ENCODE results near the gene OLFML2B. TPM values are rescaled to one million over a fixed set of nuclear protein-coding genes. Genes with fewer than 3 reads are reported as not detected.

The OLFML2B gene
- 4.3 TPM for total RNA-seq
- 5.4 TPM for polyA plus RNA-seq
- long read RNA-seq, donor 1: 0 reads
- long read RNA-seq, donor 2, partial matches to known transcripts: 0 of 2 reads
- long read RNA-seq, donor 2, other reads (novel, unspliced or antisense): 0 of 2 reads
- long read RNA-seq, donor 3, partial matches to known transcripts: 5 of 7 reads
- long read RNA-seq, donor 3, other reads (novel, unspliced or antisense): 0 of 7 reads
- long read RNA-seq, donor 4, partial matches to known transcripts: 0 of 1 reads
- long read RNA-seq, donor 4, other reads (novel, unspliced or antisense): 0 of 1 reads
- long read RNA-seq, donor 5, partial matches to known transcripts: 0 of 2 reads
- long read RNA-seq, donor 5, other reads (novel, unspliced or antisense): 0 of 2 reads
- long read RNA-seq, donor 6, partial matches to known transcripts: 0 of 2 reads
- long read RNA-seq, donor 6, other reads (novel, unspliced or antisense): 0 of 2 reads
- long read RNA-seq, donor 7, partial matches to known transcripts: 0 of 1 reads
- long read RNA-seq, donor 7, other reads (novel, unspliced or antisense): 0 of 1 reads
- long read RNA-seq, donor 8, partial matches to known transcripts: 0 of 1 reads
- long read RNA-seq, donor 8, other reads (novel, unspliced or antisense): 0 of 1 reads
- long read RNA-seq, donor 9, partial matches to known transcripts: 0 of 1 reads
- long read RNA-seq, donor 9, other reads (novel, unspliced or antisense): 0 of 1 reads
- long read RNA-seq, donor 10, partial matches to known transcripts: 0 of 1 reads
- long read RNA-seq, donor 10, other reads (novel, unspliced or antisense): 0 of 1 reads

GRCh38 chr1:162023547-162024501, at the start of gene OLFML2B:
Gene OLFML2B (minus strand): TSS chr1:162023869. CDS start chr1:162023430, 439 bp downstream.
- Histone ChIP-seq H3K36me3 (ENCODE audit: control insufficient read depth in 2 of 2, insufficient read depth in 2 of 2, low read length in 1 of 2) (no peaks in the 10 kb centered on the region), H3K9me3 (ENCODE audit: control insufficient read depth in 2 of 2, insufficient read depth in 1 of 2, low read length in 1 of 2) (no peaks in the 10 kb centered on the region), H3K27me3 (ENCODE audit: control insufficient read depth in 2 of 2, insufficient read depth in 1 of 2, low read length in 1 of 2) (peaks cover 2 to 41% of the 10 kb centered on the region in 2 donors), H3K27ac (ENCODE audit: low read depth in 1 of 2, low read length in 1 of 2) (no peak within 1 kb of the TSS), H3K4me3 (ENCODE audit: low read length in 2 of 2) (peak within 1 kb of the TSS; percentile 49 to 50), H3K4me1 (ENCODE audit: control insufficient read depth in 2 of 2, insufficient read depth in 2 of 2, low read length in 2 of 2) (peaks cover 0 to 2% of the 10 kb centered on the region in 2 donors)
- 2% methylated on average over 85 of the region's 85 CpGs for WGBS
- peak in 3 of 9 donors; percentile 28 to 45 (median 37) for DNase-seq (ENCODE audit: low read depth in 6 of 9, low spot score in 9 of 9)

DNA sequence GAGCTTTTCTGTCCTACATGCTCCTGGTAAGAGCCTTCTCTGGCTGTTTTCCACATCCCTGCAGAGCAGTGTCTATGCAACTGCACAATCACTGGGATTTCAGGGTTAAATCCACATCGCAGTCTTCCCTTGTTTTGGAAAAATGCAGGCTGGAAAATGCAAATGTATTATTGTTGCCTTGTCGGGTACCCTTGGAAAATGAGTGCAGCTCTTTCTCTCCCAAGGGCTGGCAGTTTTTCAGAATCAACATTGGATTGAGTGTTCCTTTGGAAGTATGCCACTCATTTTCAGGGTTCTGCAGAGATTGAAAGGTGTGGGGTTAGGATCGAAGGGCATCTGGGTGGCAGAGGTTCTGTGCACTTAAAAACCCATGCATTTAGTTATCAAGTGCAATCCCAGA, 49.1 kb upstream of the OLFML2B start:
- no peak overlapping the region for H3K4me3 ChIP-seq (ENCODE audit: low read length in 2 of 2)
- peaks cover 3 to 7% of the 10 kb centered on the region in 2 donors for H3K4me1 ChIP-seq (ENCODE audit: control insufficient read depth in 2 of 2, insufficient read depth in 2 of 2, low read length in 2 of 2)
- peaks cover 23 to 46% of the 10 kb centered on the region in 2 donors for H3K27me3 ChIP-seq (ENCODE audit: control insufficient read depth in 2 of 2, insufficient read depth in 1 of 2, low read length in 1 of 2)
- no peak overlapping the region for H3K27ac ChIP-seq (ENCODE audit: low read depth in 1 of 2, low read length in 1 of 2)
- WGBS: 88% methylated on average over 3 of the region's 3 CpGs
- H3K36me3 ChIP-seq (ENCODE audit: control insufficient read depth in 2 of 2, insufficient read depth in 2 of 2, low read length in 1 of 2): no peaks in the 10 kb centered on the region
- no peak for DNase-seq (ENCODE audit: low read depth in 6 of 9, low spot score in 9 of 9)
- H3K9me3 ChIP-seq (ENCODE audit: control insufficient read depth in 2 of 2, insufficient read depth in 1 of 2, low read length in 1 of 2): no peaks in the 10 kb centered on the region

DNA sequence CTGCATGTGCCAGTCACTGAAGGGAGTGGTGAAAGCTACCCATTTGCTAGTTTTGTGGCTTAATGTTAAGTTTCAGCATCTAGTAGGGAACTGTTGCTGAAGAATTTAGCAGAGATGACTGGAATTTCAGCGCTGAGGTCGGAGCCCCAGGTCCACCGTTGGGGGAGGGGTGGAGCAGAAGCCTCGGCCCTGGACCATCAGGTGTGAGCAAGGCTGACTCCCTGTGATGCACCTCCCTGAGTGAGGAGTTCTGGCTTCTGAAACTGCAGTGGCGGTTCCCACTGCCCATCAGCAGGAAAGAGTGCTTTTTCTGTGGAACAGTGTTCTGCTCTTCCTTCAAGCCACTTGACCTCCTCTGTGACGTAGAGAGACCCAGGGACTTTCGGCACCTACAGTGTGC, 47.2 kb upstream of the OLFML2B start:
- peaks cover 23 to 50% of the 10 kb centered on the region in 2 donors for H3K27me3 ChIP-seq (ENCODE audit: control insufficient read depth in 2 of 2, insufficient read depth in 1 of 2, low read length in 1 of 2)
- H3K9me3 ChIP-seq (ENCODE audit: control insufficient read depth in 2 of 2, insufficient read depth in 1 of 2, low read length in 1 of 2): no peaks in the 10 kb centered on the region
- H3K4me1 ChIP-seq (ENCODE audit: control insufficient read depth in 2 of 2, insufficient read depth in 2 of 2, low read length in 2 of 2): peaks cover 3 to 7% of the 10 kb centered on the region in 2 donors
- no peak for DNase-seq (ENCODE audit: low read depth in 6 of 9, low spot score in 9 of 9)
- no peaks in the 10 kb centered on the region for H3K36me3 ChIP-seq (ENCODE audit: control insufficient read depth in 2 of 2, insufficient read depth in 2 of 2, low read length in 1 of 2)
- H3K4me3 ChIP-seq (ENCODE audit: low read length in 2 of 2): no peak overlapping the region
- H3K27ac ChIP-seq (ENCODE audit: low read depth in 1 of 2, low read length in 1 of 2): no peak overlapping the region
- WGBS: 44% methylated on average over 7 of the region's 7 CpGs

DNA sequence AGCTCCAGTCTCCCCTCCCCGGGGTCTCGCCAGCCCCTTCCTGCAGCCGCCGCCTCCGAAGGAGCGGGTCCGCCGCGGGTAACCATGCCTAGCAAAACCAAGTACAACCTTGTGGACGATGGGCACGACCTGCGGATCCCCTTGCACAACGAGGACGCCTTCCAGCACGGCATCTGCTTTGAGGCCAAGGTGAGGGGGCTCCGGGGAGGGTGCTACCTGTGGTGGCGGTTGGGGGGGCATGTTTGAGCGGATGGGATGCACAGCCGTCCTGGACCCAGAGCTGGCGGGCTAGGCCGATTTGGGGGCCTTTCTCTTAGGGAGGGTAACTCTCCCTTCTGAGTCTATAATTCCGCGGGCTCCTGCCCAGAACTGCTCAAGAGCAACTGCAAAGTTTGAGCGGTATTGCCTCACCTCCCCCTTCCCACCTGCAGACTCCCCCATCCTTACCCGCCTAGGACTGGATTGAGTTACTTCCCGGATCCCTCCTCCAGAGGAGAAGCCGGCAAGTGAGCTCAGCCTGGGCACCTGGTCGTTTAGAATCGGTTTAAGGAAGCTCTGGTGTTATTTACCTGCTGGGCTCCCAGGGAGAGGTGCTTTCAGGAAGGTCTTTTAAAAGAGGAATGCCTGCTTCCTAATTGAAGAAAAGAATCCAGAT, 46.6 kb upstream of the OLFML2B start:
- H3K9me3 ChIP-seq (ENCODE audit: control insufficient read depth in 2 of 2, insufficient read depth in 1 of 2, low read length in 1 of 2): no peaks in the 10 kb centered on the region
- peaks cover 3 to 7% of the 10 kb centered on the region in 2 donors for H3K4me1 ChIP-seq (ENCODE audit: control insufficient read depth in 2 of 2, insufficient read depth in 2 of 2, low read length in 2 of 2)
- peaks cover 23 to 54% of the 10 kb centered on the region in 2 donors for H3K27me3 ChIP-seq (ENCODE audit: control insufficient read depth in 2 of 2, insufficient read depth in 1 of 2, low read length in 1 of 2)
- peak overlapping the region in 1 of 2 donors; percentile 68 for H3K4me3 ChIP-seq (ENCODE audit: low read length in 2 of 2)
- no peaks in the 10 kb centered on the region for H3K36me3 ChIP-seq (ENCODE audit: control insufficient read depth in 2 of 2, insufficient read depth in 2 of 2, low read length in 1 of 2)
- peak in 2 of 9 donors; percentile 4 to 16 for DNase-seq (ENCODE audit: low read depth in 6 of 9, low spot score in 9 of 9)
- WGBS: 2% methylated on average over 29 of the region's 29 CpGs
- H3K27ac ChIP-seq (ENCODE audit: low read depth in 1 of 2, low read length in 1 of 2): no peak overlapping the region

GRCh38 chr1:162069334-162070093, 45.8 kb upstream of the OLFML2B start, which contains the start of gene NOS1AP:
Gene NOS1AP (plus strand): TSS chr1:162069691. CDS start chr1:162070178, 487 bp downstream.
- no peaks in the 10 kb centered on the region for H3K36me3 ChIP-seq (ENCODE audit: control insufficient read depth in 2 of 2, insufficient read depth in 2 of 2, low read length in 1 of 2)
- peak in 8 of 9 donors; percentile 25 to 83 (median 61) for DNase-seq (ENCODE audit: low read depth in 6 of 9, low spot score in 9 of 9)
- WGBS: under 1% methylated on average over 95 of the region's 95 CpGs
- peaks cover 23 to 56% of the 10 kb centered on the region in 2 donors for H3K27me3 ChIP-seq (ENCODE audit: control insufficient read depth in 2 of 2, insufficient read depth in 1 of 2, low read length in 1 of 2)
- H3K4me3 ChIP-seq (ENCODE audit: low read length in 2 of 2): peak within 1 kb of the TSS; percentile 36 to 68
- H3K27ac ChIP-seq (ENCODE audit: low read depth in 1 of 2, low read length in 1 of 2): no peak within 1 kb of the TSS
- H3K4me1 ChIP-seq (ENCODE audit: control insufficient read depth in 2 of 2, insufficient read depth in 2 of 2, low read length in 2 of 2): peaks cover 3 to 7% of the 10 kb centered on the region in 2 donors
- H3K9me3 ChIP-seq (ENCODE audit: control insufficient read depth in 2 of 2, insufficient read depth in 1 of 2, low read length in 1 of 2): no peaks in the 10 kb centered on the region

- H3K27me3 ChIP-seq (ENCODE audit: control insufficient read depth in 2 of 2, insufficient read depth in 1 of 2, low read length in 1 of 2): peaks cover 23 to 51% of the 10 kb centered on the region in 2 donors
- no peak overlapping the region for H3K27ac ChIP-seq (ENCODE audit: low read depth in 1 of 2, low read length in 1 of 2)
- peaks cover 3 to 7% of the 10 kb centered on the region in 2 donors for H3K4me1 ChIP-seq (ENCODE audit: control insufficient read depth in 2 of 2, insufficient read depth in 2 of 2, low read length in 2 of 2)
- no peak for DNase-seq (ENCODE audit: low read depth in 6 of 9, low spot score in 9 of 9)
- H3K4me3 ChIP-seq (ENCODE audit: low read length in 2 of 2): no peak overlapping the region
- H3K9me3 ChIP-seq (ENCODE audit: control insufficient read depth in 2 of 2, insufficient read depth in 1 of 2, low read length in 1 of 2): no peaks in the 10 kb centered on the region
- 98% methylated on average over 4 of the region's 4 CpGs for WGBS
- H3K36me3 ChIP-seq (ENCODE audit: control insufficient read depth in 2 of 2, insufficient read depth in 2 of 2, low read length in 1 of 2): no peaks in the 10 kb centered on the region
These were observed 44.6 kb upstream of the OLFML2B start for GRCh38 chr1:162068301-162068700.

GRCh38 chr1:162067466-162067865, 43.8 kb upstream of the OLFML2B start:
- no peaks in the 10 kb centered on the region for H3K9me3 ChIP-seq (ENCODE audit: control insufficient read depth in 2 of 2, insufficient read depth in 1 of 2, low read length in 1 of 2)
- H3K27ac ChIP-seq (ENCODE audit: low read depth in 1 of 2, low read length in 1 of 2): no peak overlapping the region
- DNase-seq (ENCODE audit: low read depth in 6 of 9, low spot score in 9 of 9): no peak
- no peak overlapping the region for H3K4me3 ChIP-seq (ENCODE audit: low read length in 2 of 2)
- peaks cover 21 to 47% of the 10 kb centered on the region in 2 donors for H3K27me3 ChIP-seq (ENCODE audit: control insufficient read depth in 2 of 2, insufficient read depth in 1 of 2, low read length in 1 of 2)
- H3K36me3 ChIP-seq (ENCODE audit: control insufficient read depth in 2 of 2, insufficient read depth in 2 of 2, low read length in 1 of 2): no peaks in the 10 kb centered on the region
- 88% methylated on average over 1 of the region's 1 CpG for WGBS
- H3K4me1 ChIP-seq (ENCODE audit: control insufficient read depth in 2 of 2, insufficient read depth in 2 of 2, low read length in 2 of 2): peaks cover 3 to 7% of the 10 kb centered on the region in 2 donors
